ENCODE results near the gene KLF7. TPM values are rescaled to one million over a fixed set of nuclear protein-coding genes. Genes with fewer than 3 reads are reported as not detected.

KLF7 gene
- total and polyA plus RNA-seq, 4 donors = 1.9 to 11.5 (median 4.5) TPM

- H3K36me3 ChIP-seq (ENCODE audit: control insufficient read depth in 4 of 4, insufficient read depth in 3 of 4, low read depth in 1 of 4, low read length in 3 of 4) = peaks cover 3 to 24% (median 16%) of the 10 kb centered on the region in 4 donors
- H3K9me3 ChIP-seq (ENCODE audit: control insufficient read depth in 4 of 4, low read length in 3 of 4) = no peaks in the 10 kb centered on the region
- WGBS = 97% methylated on average over 5 of the region's 5 CpGs
- TF ChIP-seq EGR1 (IDR thresholded peaks at IDR 0.05; ENCODE audit: low read depth in 2 of 2) (no peak), NR2F2 (IDR thresholded peaks at IDR 0.05) (no peak), JUND (IDR thresholded peaks at IDR 0.05) (no peak), YY1 (IDR thresholded peaks at IDR 0.05) (no peak), REST (IDR thresholded peaks at IDR 0.05) (no peak), FOXA2 (IDR thresholded peaks at IDR 0.05) (no peak), GABPA (IDR thresholded peaks at IDR 0.05 in 1 of 2, conservative IDR thresholded peaks at IDR 0.05 in 1 of 2) (no peak), HNF4G (IDR thresholded peaks at IDR 0.05) (no peak)
- TF ChIP-seq, protein P1, sequence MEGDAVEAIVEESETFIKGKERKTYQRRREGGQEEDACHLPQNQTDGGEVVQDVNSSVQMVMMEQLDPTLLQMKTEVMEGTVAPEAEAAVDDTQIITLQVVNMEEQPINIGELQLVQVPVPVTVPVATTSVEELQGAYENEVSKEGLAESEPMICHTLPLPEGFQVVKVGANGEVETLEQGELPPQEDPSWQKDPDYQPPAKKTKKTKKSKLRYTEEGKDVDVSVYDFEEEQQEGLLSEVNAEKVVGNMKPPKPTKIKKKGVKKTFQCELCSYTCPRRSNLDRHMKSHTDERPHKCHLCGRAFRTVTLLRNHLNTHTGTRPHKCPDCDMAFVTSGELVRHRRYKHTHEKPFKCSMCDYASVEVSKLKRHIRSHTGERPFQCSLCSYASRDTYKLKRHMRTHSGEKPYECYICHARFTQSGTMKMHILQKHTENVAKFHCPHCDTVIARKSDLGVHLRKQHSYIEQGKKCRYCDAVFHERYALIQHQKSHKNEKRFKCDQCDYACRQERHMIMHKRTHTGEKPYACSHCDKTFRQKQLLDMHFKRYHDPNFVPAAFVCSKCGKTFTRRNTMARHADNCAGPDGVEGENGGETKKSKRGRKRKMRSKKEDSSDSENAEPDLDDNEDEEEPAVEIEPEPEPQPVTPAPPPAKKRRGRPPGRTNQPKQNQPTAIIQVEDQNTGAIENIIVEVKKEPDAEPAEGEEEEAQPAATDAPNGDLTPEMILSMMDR (IDR thresholded peaks at IDR 0.05; ENCODE audit: low read depth, low read length, missing input control) = no peak
- TF ChIP-seq, protein P2, sequence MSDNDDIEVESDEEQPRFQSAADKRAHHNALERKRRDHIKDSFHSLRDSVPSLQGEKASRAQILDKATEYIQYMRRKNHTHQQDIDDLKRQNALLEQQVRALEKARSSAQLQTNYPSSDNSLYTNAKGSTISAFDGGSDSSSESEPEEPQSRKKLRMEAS (IDR thresholded peaks at IDR 0.05) = no peak
- H3K9ac ChIP-seq (ENCODE audit: low read depth in 1 of 2, low read length in 2 of 2) = no peak overlapping the region
- no peaks in the 10 kb centered on the region for H3K27me3 ChIP-seq (ENCODE audit: control insufficient read depth in 4 of 4, insufficient read depth in 4 of 4, low read length in 3 of 4)
- H3K4me3 ChIP-seq (ENCODE audit: low read depth in 1 of 3, low read length in 3 of 3) = no peak overlapping the region
- DNase-seq (ENCODE audit: low spot score) = no peak
- H3K27ac ChIP-seq (ENCODE audit: low read depth in 1 of 2, low read length in 2 of 2) = no peak overlapping the region
- H3K4me1 ChIP-seq (ENCODE audit: control insufficient read depth in 4 of 4, insufficient read depth in 4 of 4, low read length in 3 of 4) = no peaks in the 10 kb centered on the region
Observed at GRCh38 chr2:207085110-207085509, 80.6 kb downstream of the KLF7 start.

GRCh38 chr2:207083361-207084110 is 82.2 kb downstream of the KLF7 start:
- no peaks in the 10 kb centered on the region for H3K27me3 ChIP-seq (ENCODE audit: control insufficient read depth in 4 of 4, insufficient read depth in 4 of 4, low read length in 3 of 4)
- DNase-seq (ENCODE audit: low spot score) = no peak
- H3K9ac ChIP-seq (ENCODE audit: low read depth in 1 of 2, low read length in 2 of 2) = no peak overlapping the region
- WGBS = 87% methylated on average over 2 of the region's 2 CpGs
- no peak overlapping the region for H3K4me3 ChIP-seq (ENCODE audit: low read depth in 1 of 3, low read length in 3 of 3)
- no peak overlapping the region for H3K27ac ChIP-seq (ENCODE audit: low read depth in 1 of 2, low read length in 2 of 2)
- no peaks in the 10 kb centered on the region for H3K4me1 ChIP-seq (ENCODE audit: control insufficient read depth in 4 of 4, insufficient read depth in 4 of 4, low read length in 3 of 4)
- no peaks in the 10 kb centered on the region for H3K9me3 ChIP-seq (ENCODE audit: control insufficient read depth in 4 of 4, low read length in 3 of 4)
- H3K36me3 ChIP-seq (ENCODE audit: control insufficient read depth in 4 of 4, insufficient read depth in 3 of 4, low read depth in 1 of 4, low read length in 3 of 4) = peaks cover 3 to 32% (median 20%) of the 10 kb centered on the region in 4 donors
- TF ChIP-seq RXRA (IDR thresholded peaks at IDR 0.05) (no peak), EGR1 (IDR thresholded peaks at IDR 0.05; ENCODE audit: low read depth in 2 of 2) (no peak), SP1 (IDR thresholded peaks at IDR 0.05) (no peak), HNF4G (IDR thresholded peaks at IDR 0.05) (no peak), HNF4A (conservative IDR thresholded peaks at IDR 0.05) (no peak), REST (IDR thresholded peaks at IDR 0.05) (no peak), FOXA2 (IDR thresholded peaks at IDR 0.05) (no peak), JUND (IDR thresholded peaks at IDR 0.05) (no peak), TAF1 (conservative IDR thresholded peaks at IDR 0.05) (no peak), GABPA (IDR thresholded peaks at IDR 0.05 in 1 of 2, conservative IDR thresholded peaks at IDR 0.05 in 1 of 2) (no peak), YY1 (IDR thresholded peaks at IDR 0.05) (no peak), FOXA1 (IDR thresholded peaks at IDR 0.05) (no peak), ZBTB33 (IDR thresholded peaks at IDR 0.05) (no peak)
- TF ChIP-seq, protein P1 (IDR thresholded peaks at IDR 0.05; ENCODE audit: low read depth, low read length, missing input control) = no peak

Measured in liver (tissue), 9 donors.